ENCODE data around the gene CNTNAP5. TPM values are rescaled to one million over a fixed set of nuclear protein-coding genes. Genes with fewer than 3 reads are reported as not detected.

CNTNAP5 gene
- total and polyA plus RNA-seq, 9 of the 15 experiments (the other 6 are each of a cell fraction or from before 2014, with no cell fraction given): not detected

GRCh38 chr2:124725187-124725586 lies 700.1 kb downstream of the CNTNAP5 start:
- intact Hi-C loops (cut with micrococcal nuclease): no loop called here

GRCh38 chr2:124740636-124741035 lies 715.5 kb downstream of the CNTNAP5 start:
- ATAC-seq: no peak
- no peaks in the 10 kb centered on the region for H3K36me3 ChIP-seq (ENCODE audit: control insufficient read depth, insufficient read depth, low read length)
- no peak for DNase-seq (ENCODE audit: extremely low read depth in 1 of 4, low spot score in 3 of 4)
- H3K9me3 ChIP-seq (replicated peaks; ENCODE audit: control insufficient read depth, insufficient read depth, low read depth, low read length): no peaks in the 10 kb centered on the region
- no peaks in the 10 kb centered on the region for H3K9me1 ChIP-seq (ENCODE audit: control insufficient read depth, insufficient read depth, low read length)
- intact Hi-C loops (cut with micrococcal nuclease) (no loop called here), in situ Hi-C loops (cut with MboI) (no loop called here)
- POLR2A ChIA-PET: no interaction called here
- no peak overlapping the region for H2AFZ ChIP-seq (ENCODE audit: low read depth, low read length)
- WGBS (ENCODE audit: insufficient coverage, low coverage, missing lambda C conversion rate): 0% methylated on average over 2 of the region's 2 CpGs
- no peaks in the 10 kb centered on the region for H3K27me3 ChIP-seq (ENCODE audit: control insufficient read depth in 2 of 2, insufficient read depth in 2 of 2, low read length in 2 of 2)
- H3K9ac ChIP-seq (ENCODE audit: insufficient read depth in 1 of 2, low read depth in 2 of 2, low read length in 2 of 2): no peak overlapping the region
- no peak for TF ChIP-seq E2F5 (CRISPR knock-in tag; IDR thresholded peaks at IDR 0.05)
- no peak for TF ChIP-seq HNRNPK (IDR thresholded peaks at IDR 0.05; ENCODE audit: low read depth, low read length, poor library complexity, severe bottlenecking)
- no TSS peak for BruUV-seq (replicated peaks)
- no peaks in the 10 kb centered on the region for H4K20me1 ChIP-seq (replicated peaks; ENCODE audit: control insufficient read depth, insufficient read depth, low read length)
- H3K27ac ChIP-seq (ENCODE audit: extremely low read depth, low read depth, low read length): no peak overlapping the region
- H3K4me2 ChIP-seq (ENCODE audit: insufficient read depth, low read length): no peak overlapping the region
- no peak overlapping the region for H3K4me3 ChIP-seq
- H3K79me2 ChIP-seq (ENCODE audit: control insufficient read depth, insufficient read depth, low read length): no peaks in the 10 kb centered on the region
- CTCF ChIA-PET (ENCODE audit: low intra/inter-chr PET ratio): no interaction called here
- H3K4me1 ChIP-seq (replicated peaks in 1 of 2; ENCODE audit: control insufficient read depth in 2 of 2, insufficient read depth in 2 of 2, low read length in 2 of 2): no peaks in the 10 kb centered on the region
- no peak for FAIRE-seq

More at GRCh38 chr2:124725187-124725586, 700.1 kb downstream of the CNTNAP5 start:
- POLR2A ChIA-PET: no interaction called here
- Histone ChIP-seq H3K9me1 (ENCODE audit: control insufficient read depth, insufficient read depth, low read length) (no peaks in the 10 kb centered on the region), H3K4me1 (replicated peaks in 1 of 2; ENCODE audit: control insufficient read depth in 2 of 2, insufficient read depth in 2 of 2, low read length in 2 of 2) (no peaks in the 10 kb centered on the region), H3K36me3 (ENCODE audit: control insufficient read depth, insufficient read depth, low read length) (no peaks in the 10 kb centered on the region), H3K27ac (ENCODE audit: extremely low read depth, low read depth, low read length) (no peak overlapping the region), H3K4me3 (no peak overlapping the region), H2AFZ (ENCODE audit: low read depth, low read length) (no peak overlapping the region), H3K79me2 (ENCODE audit: control insufficient read depth, insufficient read depth, low read length) (no peaks in the 10 kb centered on the region), H3K4me2 (ENCODE audit: insufficient read depth, low read length) (no peak overlapping the region), H4K20me1 (replicated peaks; ENCODE audit: control insufficient read depth, insufficient read depth, low read length) (no peaks in the 10 kb centered on the region), H3K9me3 (replicated peaks; ENCODE audit: control insufficient read depth, insufficient read depth, low read depth, low read length) (no peaks in the 10 kb centered on the region), H3K27me3 (ENCODE audit: control insufficient read depth in 2 of 2, insufficient read depth in 2 of 2, low read length in 2 of 2) (no peaks in the 10 kb centered on the region), H3K9ac (ENCODE audit: insufficient read depth in 1 of 2, low read depth in 2 of 2, low read length in 2 of 2) (no peak overlapping the region)
- ATAC-seq (no peak), FAIRE-seq (no peak), DNase-seq (ENCODE audit: extremely low read depth in 1 of 4, low spot score in 3 of 4) (no peak)
- in situ Hi-C loops (cut with MboI): no loop called here
- TF ChIP-seq PCBP1 (IDR thresholded peaks at IDR 0.05; ENCODE audit: low read depth, low read length, poor library complexity, severe bottlenecking) (peak; percentile 40), FOXK2 (conservative IDR thresholded peaks at IDR 0.05 in 1 of 2, IDR thresholded peaks at IDR 0.05 in 1 of 2; ENCODE audit: low read depth in 2 of 2) (no peak), PCBP2 (IDR thresholded peaks at IDR 0.05; ENCODE audit: low read depth, low read length, poor library complexity, severe bottlenecking) (peak; percentile 41), HNRNPK (IDR thresholded peaks at IDR 0.05; ENCODE audit: low read depth, low read length, poor library complexity, severe bottlenecking) (peak; percentile 46), POLR2B (IDR thresholded peaks at IDR 0.05; ENCODE audit: low read depth, partially characterized antibody) (no peak)
- CTCF ChIA-PET (ENCODE audit: low intra/inter-chr PET ratio): no interaction called here
- BruUV-seq (replicated peaks): no TSS peak

Data from K562 (cell line).